ENCODE measurements around the gene FCMR.

The FCMR gene

DNA sequence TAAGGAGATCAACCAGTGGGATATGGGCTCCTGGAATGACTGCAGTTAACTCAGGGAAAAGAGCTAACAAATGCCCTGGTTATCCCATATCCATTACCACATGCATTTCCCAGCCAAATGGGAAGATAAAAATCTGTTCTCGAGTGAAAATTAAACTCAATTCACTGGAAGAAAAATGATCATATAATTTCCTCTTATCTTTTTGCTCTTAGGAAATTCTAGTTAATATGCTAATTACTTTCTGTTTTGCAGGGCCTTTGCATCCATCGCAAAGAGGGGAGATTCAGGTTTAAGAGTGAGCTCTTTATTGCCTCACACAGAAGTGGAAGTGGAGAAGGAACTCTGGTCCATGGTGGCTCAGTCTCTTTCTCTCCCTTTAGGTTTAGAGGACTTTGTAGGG, 28.4 kb downstream of the FCMR start:
- Histone ChIP-seq H3K9me3 (replicated peaks; ENCODE audit: insufficient read depth, low read length) (no peaks in the 10 kb centered on the region), H3K4me2 (ENCODE audit: low read depth, low read length) (no peak overlapping the region), H3K27ac (ENCODE audit: low read length) (no peak overlapping the region), H3K79me2 (ENCODE audit: low read length) (no peaks in the 10 kb centered on the region), H3K4me3 (ENCODE audit: low read length) (no peak overlapping the region), H3K27me3 (replicated peaks; ENCODE audit: insufficient read depth, low read length) (no peaks in the 10 kb centered on the region), H3K36me3 (replicated peaks; ENCODE audit: insufficient read depth, low read length) (no peaks in the 10 kb centered on the region), H3K9ac (ENCODE audit: low read length) (no peak overlapping the region), H3K4me1 (ENCODE audit: low read length) (peaks cover 10% of the 10 kb centered on the region; the same call in 1 of the 2 replicates), H4K20me1 (ENCODE audit: insufficient read depth, low read length) (no peaks in the 10 kb centered on the region), H3K9me2 (replicated peaks; ENCODE audit: insufficient read depth, low read length) (no peaks in the 10 kb centered on the region), H2AFZ (ENCODE audit: low read length) (no peak overlapping the region), H3F3A (ENCODE audit: insufficient read depth, low read length) (peaks cover 2% of the 10 kb centered on the region; the same call in 1 of the 2 replicates)
- no peak for TF ChIP-seq EZH2phosphoT487 (IDR thresholded peaks at IDR 0.05; ENCODE audit: low read length)
- no peak for TF ChIP-seq EZH2 (optimal IDR thresholded peaks at IDR 0.05; ENCODE audit: low read depth, low read length)
- TF ChIP-seq, protein P1, sequence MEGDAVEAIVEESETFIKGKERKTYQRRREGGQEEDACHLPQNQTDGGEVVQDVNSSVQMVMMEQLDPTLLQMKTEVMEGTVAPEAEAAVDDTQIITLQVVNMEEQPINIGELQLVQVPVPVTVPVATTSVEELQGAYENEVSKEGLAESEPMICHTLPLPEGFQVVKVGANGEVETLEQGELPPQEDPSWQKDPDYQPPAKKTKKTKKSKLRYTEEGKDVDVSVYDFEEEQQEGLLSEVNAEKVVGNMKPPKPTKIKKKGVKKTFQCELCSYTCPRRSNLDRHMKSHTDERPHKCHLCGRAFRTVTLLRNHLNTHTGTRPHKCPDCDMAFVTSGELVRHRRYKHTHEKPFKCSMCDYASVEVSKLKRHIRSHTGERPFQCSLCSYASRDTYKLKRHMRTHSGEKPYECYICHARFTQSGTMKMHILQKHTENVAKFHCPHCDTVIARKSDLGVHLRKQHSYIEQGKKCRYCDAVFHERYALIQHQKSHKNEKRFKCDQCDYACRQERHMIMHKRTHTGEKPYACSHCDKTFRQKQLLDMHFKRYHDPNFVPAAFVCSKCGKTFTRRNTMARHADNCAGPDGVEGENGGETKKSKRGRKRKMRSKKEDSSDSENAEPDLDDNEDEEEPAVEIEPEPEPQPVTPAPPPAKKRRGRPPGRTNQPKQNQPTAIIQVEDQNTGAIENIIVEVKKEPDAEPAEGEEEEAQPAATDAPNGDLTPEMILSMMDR (IDR thresholded peaks at IDR 0.05; ENCODE audit: low read length): no peak
- DNase-seq: no peak

DNA sequence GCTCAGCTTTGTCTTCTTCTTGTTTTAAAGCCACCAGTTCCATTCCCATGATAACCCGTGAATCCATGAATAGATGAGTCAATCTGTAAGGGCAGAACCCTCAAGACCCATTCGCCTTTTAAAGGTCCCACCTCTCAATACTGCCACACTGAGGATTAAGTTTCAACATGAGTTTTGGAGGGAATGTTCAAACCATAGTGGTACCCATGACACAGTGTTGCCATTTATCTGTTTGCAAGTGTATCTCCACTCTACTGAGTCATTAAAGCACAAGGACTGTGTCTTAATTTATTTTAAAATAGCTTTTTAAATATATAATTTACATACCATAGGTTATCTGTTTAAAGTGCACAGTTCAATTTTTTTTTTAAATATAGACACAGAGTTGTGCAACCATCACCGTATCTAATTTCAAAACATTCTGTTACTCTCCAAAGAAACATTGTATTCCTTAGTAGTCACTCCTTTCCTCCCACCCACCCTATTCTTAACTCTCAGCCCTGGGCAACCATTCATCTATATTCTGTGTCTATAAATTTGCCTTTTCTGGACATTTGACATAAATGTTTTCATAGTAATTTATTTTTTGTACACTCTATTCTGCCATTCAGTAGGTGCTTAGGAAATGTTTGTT, 29.3 kb downstream of the FCMR start:
- Histone ChIP-seq H3K9ac (ENCODE audit: low read length) (no peak overlapping the region), H3K36me3 (replicated peaks; ENCODE audit: insufficient read depth, low read length) (no peaks in the 10 kb centered on the region), H3K27ac (ENCODE audit: low read length) (no peak overlapping the region), H3K4me1 (ENCODE audit: low read length) (peaks cover 13% of the 10 kb centered on the region; the same call in 1 of the 2 replicates), H2AFZ (ENCODE audit: low read length) (no peak overlapping the region), H3K27me3 (replicated peaks; ENCODE audit: insufficient read depth, low read length) (peaks cover 4% of the 10 kb centered on the region; the same call in 1 of the 2 replicates), H3K4me3 (ENCODE audit: low read length) (no peak overlapping the region), H3K9me2 (replicated peaks; ENCODE audit: insufficient read depth, low read length) (no peaks in the 10 kb centered on the region), H3K4me2 (ENCODE audit: low read depth, low read length) (no peak overlapping the region), H3K9me3 (replicated peaks; ENCODE audit: insufficient read depth, low read length) (no peaks in the 10 kb centered on the region), H3K79me2 (ENCODE audit: low read length) (no peaks in the 10 kb centered on the region), H3F3A (ENCODE audit: insufficient read depth, low read length) (peaks cover 5% of the 10 kb centered on the region; the same call in 1 of the 2 replicates), H4K20me1 (ENCODE audit: insufficient read depth, low read length) (no peaks in the 10 kb centered on the region)
- TF ChIP-seq EZH2 (optimal IDR thresholded peaks at IDR 0.05; ENCODE audit: low read depth, low read length): no peak
- TF ChIP-seq, protein P1 (IDR thresholded peaks at IDR 0.05; ENCODE audit: low read length): no peak
- TF ChIP-seq EZH2phosphoT487 (IDR thresholded peaks at IDR 0.05; ENCODE audit: low read length): no peak
- DNase-seq: no peak

DNA sequence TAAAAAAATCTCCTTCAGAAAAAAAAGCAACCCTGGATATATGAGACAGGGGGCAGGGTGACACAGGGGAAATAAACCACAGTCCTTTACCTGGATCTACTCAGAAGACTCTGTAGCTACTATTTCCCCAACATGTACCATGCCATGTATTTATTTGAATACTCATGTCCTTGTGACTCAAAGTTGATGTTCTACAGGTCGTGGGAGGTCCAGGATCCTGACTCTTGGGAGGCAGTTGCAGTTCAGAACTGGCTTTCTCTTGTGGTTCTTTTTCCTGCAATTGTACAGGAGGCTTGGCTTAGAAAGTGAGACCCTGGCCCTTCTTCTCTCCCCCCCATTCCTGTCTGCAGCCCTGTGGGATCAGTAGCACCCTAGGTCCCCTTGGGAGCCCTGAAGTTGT, 30.3 kb downstream of the FCMR start:
- Histone ChIP-seq H3K4me2 (ENCODE audit: low read depth, low read length) (no peak overlapping the region), H3K27ac (ENCODE audit: low read length) (no peak overlapping the region), H3K9me2 (replicated peaks; ENCODE audit: insufficient read depth, low read length) (no peaks in the 10 kb centered on the region), H3K9ac (ENCODE audit: low read length) (no peak overlapping the region), H3K4me3 (ENCODE audit: low read length) (no peak overlapping the region), H2AFZ (ENCODE audit: low read length) (no peak overlapping the region), H3K36me3 (replicated peaks; ENCODE audit: insufficient read depth, low read length) (no peaks in the 10 kb centered on the region), H4K20me1 (ENCODE audit: insufficient read depth, low read length) (no peaks in the 10 kb centered on the region), H3K4me1 (ENCODE audit: low read length) (peaks cover 13% of the 10 kb centered on the region; the same call in 1 of the 2 replicates), H3F3A (ENCODE audit: insufficient read depth, low read length) (peaks cover 5% of the 10 kb centered on the region; the same call in 1 of the 2 replicates), H3K79me2 (ENCODE audit: low read length) (no peaks in the 10 kb centered on the region), H3K9me3 (replicated peaks; ENCODE audit: insufficient read depth, low read length) (no peaks in the 10 kb centered on the region), H3K27me3 (replicated peaks; ENCODE audit: insufficient read depth, low read length) (peaks cover 4% of the 10 kb centered on the region; the same call in 1 of the 2 replicates)
- no peak for TF ChIP-seq EZH2phosphoT487 (IDR thresholded peaks at IDR 0.05; ENCODE audit: low read length)
- no peak for TF ChIP-seq EZH2 (optimal IDR thresholded peaks at IDR 0.05; ENCODE audit: low read depth, low read length)
- TF ChIP-seq, protein P1 (IDR thresholded peaks at IDR 0.05; ENCODE audit: low read length): no peak
- no peak for DNase-seq
